K562 (cell line): ENCODE results near the gene GPATCH4. TPM values are rescaled to one million over a fixed set of nuclear protein-coding genes. Genes with fewer than 3 reads are reported as not detected.
A peak's percentile ranks its signal among the peaks of the same experiment; 100 is the strongest.

Experiments
- ATF7 ChIP-seq: fragments of 450-650 bp; IDR thresholded peaks from 2 replicates; pipeline ENCODE4 v1.7.1; 2014; ENCODE audit warnings: mild to moderate bottlenecking, moderate library complexity
- E2F6 ChIP-seq, 2 experiments: IDR thresholded peaks; 2 replicates each; pipeline ENCODE4 v1.6.1; 2011; ENCODE audit warnings: borderline replicate concordance in 1 of 2, control low read depth in 1 of 2, low read depth in 1 of 2, low read length in 1 of 2, mild to moderate bottlenecking in 1 of 2, mixed read lengths in 1 of 2, moderate library complexity in 1 of 2; ENCODE audit not compliant: insufficient read depth in 1 of 2, insufficient read length in 1 of 2, poor library complexity in 1 of 2, severe bottlenecking in 1 of 2; ENCODE audit errors: extremely low read depth in 1 of 2
- HMGN3 ChIP-seq: IDR thresholded peaks from 2 replicates; pipeline ENCODE4 v1.6.1; 2011; ENCODE audit warnings: borderline replicate concordance, low read depth, mild to moderate bottlenecking, mixed read lengths, low read length; ENCODE audit not compliant: insufficient read length; ENCODE audit errors: extremely low read depth
- L3MBTL2 ChIP-seq: fragments of 450-650 bp; IDR thresholded peaks from 2 replicates; pipeline ENCODE4 v1.6.1; 2016; ENCODE audit warnings: mild to moderate bottlenecking, moderate library complexity
- MAZ ChIP-seq, 2 experiments: fragments of 450-650 bp in 1 of 2; sonication (generic) in 1 of 2; formaldehyde crosslinking; IDR thresholded peaks in 1 of 2; conservative IDR thresholded peaks in 1 of 2; 2 replicates each; pipeline versions ENCODE4 v1.4.0 to v1.5.0; 2020; ENCODE audit warnings: mild to moderate bottlenecking in 1 of 2, missing genetic modification reagents in 1 of 2
- MNT ChIP-seq, 2 experiments: fragments of 450-650 bp; conservative IDR thresholded peaks; 2 replicates each; pipeline ENCODE4 v1.6.1; 2017; ENCODE audit warnings: mild to moderate bottlenecking in 2 of 2, moderate library complexity in 2 of 2
- NKRF ChIP-seq: fragments of 450-650 bp; IDR thresholded peaks from 2 replicates; pipeline ENCODE4 v1.6.1; 2016; ENCODE audit warnings: borderline replicate concordance
- NR3C1 ChIP-seq: sonication (generic); formaldehyde crosslinking; IDR thresholded peaks from 2 replicates; pipeline ENCODE4 v1.8.1; 2022; ENCODE audit warnings: missing genetic modification reagents
- POLR2G ChIP-seq: fragments of 200-400 bp; formaldehyde crosslinking; IDR thresholded peaks from 2 replicates; pipeline ENCODE4 v1.6.1; 2017; ENCODE audit warnings: low read depth, mild to moderate bottlenecking, antibody characterized with exemption, low read length, moderate library complexity
- SIN3A ChIP-seq, 2 experiments: fragments of 150-350 bp in 1 of 2; IDR thresholded peaks; 2 replicates each; pipeline ENCODE4 v1.6.1; 2011 to 2016; ENCODE audit warnings: borderline replicate concordance in 2 of 2, low read depth in 2 of 2, low read length in 2 of 2, mild to moderate bottlenecking in 2 of 2, moderate library complexity in 2 of 2; ENCODE audit not compliant: control insufficient read depth in 1 of 2
- ZBTB49 ChIP-seq: sonication (generic); formaldehyde crosslinking; IDR thresholded peaks from 2 replicates; pipeline ENCODE4 v1.8.0; 2022; ENCODE audit warnings: missing genetic modification reagents, mild to moderate bottlenecking, borderline replicate concordance
- ZMIZ1 ChIP-seq, 2 experiments: fragments of 150-350 bp in 1 of 2; IDR thresholded peaks; 2 replicates each; pipeline ENCODE4 v1.6.1; 2012 to 2016; ENCODE audit warnings: low read depth in 2 of 2, low read length in 2 of 2, mild to moderate bottlenecking in 1 of 2, moderate library complexity in 1 of 2
- ZNF354B ChIP-seq: fragments of 250-450 bp; sonication (Bioruptor Pico); IDR thresholded peaks from 2 replicates; pipeline ENCODE4 v1.4.0; 2020
- polyA plus RNA-seq, 8 experiments: library from polyadenylated mRNA; depleted of rRNA in 4 of 8; stranded (reverse) in 5 of 8; unstranded in 3 of 8; fragments of >200 nt; fragmentation: Nextera tagmentation in 2 of 8; fragmentation: Illumina TruSeq in 1 of 8; extraction: Ambion mirVana in 2 of 8; extraction: Trizol in 1 of 8; gene quantifications; 2 replicates each; pipeline versions ENCODE4 v1.2.1 to v1.2.3, GENCODE V29; 2011 to 2014; ENCODE audit warnings: inconsistent platforms in 1 of 8, missing spikeins in 1 of 8
- total RNA-seq, 7 experiments: library from RNA; depleted of rRNA in 6 of 7; stranded (reverse); fragments of >200 nt in 6 of 7; fragmentation: Illumina TruSeq in 2 of 7; extraction: Trizol in 2 of 7; gene quantifications; 2 replicates each; pipeline versions ENCODE4 v1.2.1 to v1.2.3, GENCODE V29; 2011 to 2021; ENCODE audit warnings: low replicate concordance in 1 of 7

GPATCH4 gene
- total and polyA plus RNA-seq, 9 of the 15 experiments (the other 6 are each of a cell fraction or from before 2014, with no cell fraction given) = 43.7 to 105 (median 76.5) TPM

- TF ChIP-seq ZBTB49 (CRISPR knock-in tag) (no peak), POLR2G (peak; percentile 95), ZNF354B (no peak), MAZ (CRISPR knock-in tag; conservative IDR thresholded peaks at IDR 0.05 in 1 of 2, IDR thresholded peaks at IDR 0.05 in 1 of 2) (peak; percentile 41 to 43; a peak in 2 of 4 replicates), NKRF (peak; percentile 68; the same call in 1 of the 2 replicates), ZMIZ1 (IDR thresholded peaks at IDR 0.05; ENCODE audit: low read depth in 2 of 2, low read length in 2 of 2) (no peak), E2F6 (IDR thresholded peaks at IDR 0.05; ENCODE audit: borderline replicate concordance in 1 of 2, extremely low read depth in 1 of 2, insufficient read depth in 1 of 2, insufficient read length in 1 of 2, low read depth in 1 of 2, low read length in 1 of 2, poor library complexity in 1 of 2, severe bottlenecking in 1 of 2) (peak in 1 of 2 experiments; percentile 51), L3MBTL2 (peak; percentile 79), MNT (conservative IDR thresholded peaks at IDR 0.05) (peak; percentile 54 to 83), SIN3A (IDR thresholded peaks at IDR 0.05; ENCODE audit: borderline replicate concordance in 2 of 2, control insufficient read depth in 1 of 2, low read depth in 2 of 2, low read length in 2 of 2) (peak; percentile 40 to 63; a peak in 1 of 4 replicates), NR3C1 (CRISPR knock-in tag) (no peak), HMGN3 (peak; percentile 72), ATF7 (0 out of 2 replicates have a peak, but pooled peaks have one; percentile 35)
These were observed 9.7 kb downstream of the GPATCH4 start, which contains the start of gene NAXE (continued) for GRCh38 chr1:156591432-156592157.
